ENCODE results near the gene TMPRSS9.

The TMPRSS9 gene

GRCh38 chr19:2431318-2432055 is 71.4 kb downstream of the TMPRSS9 start:
- peaks cover 21% of the 10 kb centered on the region for H3K79me2 ChIP-seq (ENCODE audit: low read length)
- peaks cover 4% of the 10 kb centered on the region for H4K20me1 ChIP-seq (ENCODE audit: insufficient read depth, low read length)
- no peak overlapping the region for H3K4me3 ChIP-seq (ENCODE audit: low read length)
- TF ChIP-seq EZH2phosphoT487 (IDR thresholded peaks at IDR 0.05; ENCODE audit: low read depth): no peak
- TF ChIP-seq, protein P1, sequence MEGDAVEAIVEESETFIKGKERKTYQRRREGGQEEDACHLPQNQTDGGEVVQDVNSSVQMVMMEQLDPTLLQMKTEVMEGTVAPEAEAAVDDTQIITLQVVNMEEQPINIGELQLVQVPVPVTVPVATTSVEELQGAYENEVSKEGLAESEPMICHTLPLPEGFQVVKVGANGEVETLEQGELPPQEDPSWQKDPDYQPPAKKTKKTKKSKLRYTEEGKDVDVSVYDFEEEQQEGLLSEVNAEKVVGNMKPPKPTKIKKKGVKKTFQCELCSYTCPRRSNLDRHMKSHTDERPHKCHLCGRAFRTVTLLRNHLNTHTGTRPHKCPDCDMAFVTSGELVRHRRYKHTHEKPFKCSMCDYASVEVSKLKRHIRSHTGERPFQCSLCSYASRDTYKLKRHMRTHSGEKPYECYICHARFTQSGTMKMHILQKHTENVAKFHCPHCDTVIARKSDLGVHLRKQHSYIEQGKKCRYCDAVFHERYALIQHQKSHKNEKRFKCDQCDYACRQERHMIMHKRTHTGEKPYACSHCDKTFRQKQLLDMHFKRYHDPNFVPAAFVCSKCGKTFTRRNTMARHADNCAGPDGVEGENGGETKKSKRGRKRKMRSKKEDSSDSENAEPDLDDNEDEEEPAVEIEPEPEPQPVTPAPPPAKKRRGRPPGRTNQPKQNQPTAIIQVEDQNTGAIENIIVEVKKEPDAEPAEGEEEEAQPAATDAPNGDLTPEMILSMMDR (IDR thresholded peaks at IDR 0.05; ENCODE audit: low read depth, low read length): no peak
- H3K9me3 ChIP-seq (ENCODE audit: insufficient read depth, low read length): no peaks in the 10 kb centered on the region
- no peak overlapping the region for H3K27ac ChIP-seq (ENCODE audit: low read length)
- no peak overlapping the region for H3K9ac ChIP-seq (ENCODE audit: low read length)
- peaks cover 50% of the 10 kb centered on the region for H3K36me3 ChIP-seq (replicated peaks; ENCODE audit: low read depth, low read length)
- H3K27me3 ChIP-seq (ENCODE audit: low read depth, low read length): no peaks in the 10 kb centered on the region
- peaks cover 5% of the 10 kb centered on the region for H3K4me1 ChIP-seq (ENCODE audit: low read length)
- no peak overlapping the region for H2AFZ ChIP-seq (ENCODE audit: low read depth, low read length)
- no peak overlapping the region for H3K4me2 ChIP-seq (ENCODE audit: low read length)

- peaks cover 55% of the 10 kb centered on the region for H3K36me3 ChIP-seq (replicated peaks; ENCODE audit: low read depth, low read length)
- no peak overlapping the region for H2AFZ ChIP-seq (ENCODE audit: low read depth, low read length)
- H3K79me2 ChIP-seq (ENCODE audit: low read length): peaks cover 20% of the 10 kb centered on the region
- no peak for TF ChIP-seq EZH2phosphoT487 (IDR thresholded peaks at IDR 0.05; ENCODE audit: low read depth)
- TF ChIP-seq, protein P1 (IDR thresholded peaks at IDR 0.05; ENCODE audit: low read depth, low read length): no peak
- peaks cover 5% of the 10 kb centered on the region; the same call in 1 of the 2 replicates for H3K4me1 ChIP-seq (ENCODE audit: low read length)
- H3K4me2 ChIP-seq (ENCODE audit: low read length): no peak overlapping the region
- H3K27me3 ChIP-seq (ENCODE audit: low read depth, low read length): no peaks in the 10 kb centered on the region
- peaks cover 7% of the 10 kb centered on the region for H4K20me1 ChIP-seq (ENCODE audit: insufficient read depth, low read length)
- H3K27ac ChIP-seq (ENCODE audit: low read length): no peak overlapping the region
- no peaks in the 10 kb centered on the region for H3K9me3 ChIP-seq (ENCODE audit: insufficient read depth, low read length)
- no peak overlapping the region for H3K4me3 ChIP-seq (ENCODE audit: low read length)
- H3K9ac ChIP-seq (ENCODE audit: low read length): no peak overlapping the region
Observed at GRCh38 chr19:2432131-2432848, 72.2 kb downstream of the TMPRSS9 start.

DNA sequence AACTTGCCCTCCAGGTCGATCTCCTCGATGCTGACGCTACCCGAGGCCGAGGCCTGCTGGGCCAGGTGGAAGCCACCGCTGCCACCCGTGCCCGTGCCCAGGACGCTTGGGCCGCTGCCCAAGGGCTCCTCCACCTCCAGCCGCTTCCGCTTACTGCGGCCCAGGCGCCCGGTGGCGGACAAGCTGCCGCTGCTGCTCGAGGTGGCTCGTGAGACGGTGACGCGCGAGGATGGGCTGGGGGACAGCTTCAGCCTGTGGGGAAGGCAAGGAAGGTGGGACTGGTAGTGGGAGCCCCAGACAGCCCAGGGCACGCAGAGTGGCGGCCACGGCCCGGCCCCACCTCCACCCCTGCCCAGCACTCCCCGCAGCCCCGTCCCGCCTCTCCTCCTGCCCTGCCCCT is 73.8 kb downstream of the TMPRSS9 start:
- TF ChIP-seq, protein P1 (IDR thresholded peaks at IDR 0.05; ENCODE audit: low read depth, low read length): no peak
- TF ChIP-seq EZH2phosphoT487 (IDR thresholded peaks at IDR 0.05; ENCODE audit: low read depth): no peak
- no peak overlapping the region for H3K4me2 ChIP-seq (ENCODE audit: low read length)

GRCh38 chr19:2434267-2434666 is 74.2 kb downstream of the TMPRSS9 start:
- H3K9me3 ChIP-seq (ENCODE audit: insufficient read depth, low read length): no peaks in the 10 kb centered on the region
- peaks cover 67% of the 10 kb centered on the region for H3K36me3 ChIP-seq (replicated peaks; ENCODE audit: low read depth, low read length)
- no peak for TF ChIP-seq EZH2phosphoT487 (IDR thresholded peaks at IDR 0.05; ENCODE audit: low read depth)
- TF ChIP-seq, protein P1 (IDR thresholded peaks at IDR 0.05; ENCODE audit: low read depth, low read length): no peak
- no peak overlapping the region for H3K4me3 ChIP-seq (ENCODE audit: low read length)
- H3K9ac ChIP-seq (ENCODE audit: low read length): no peak overlapping the region
- H4K20me1 ChIP-seq (ENCODE audit: insufficient read depth, low read length): peaks cover 19% of the 10 kb centered on the region
- H2AFZ ChIP-seq (ENCODE audit: low read depth, low read length): no peak overlapping the region
- H3K27ac ChIP-seq (ENCODE audit: low read length): no peak overlapping the region
- H3K27me3 ChIP-seq (ENCODE audit: low read depth, low read length): no peaks in the 10 kb centered on the region
- no peaks in the 10 kb centered on the region for H3K4me1 ChIP-seq (ENCODE audit: low read length)
- H3K79me2 ChIP-seq (ENCODE audit: low read length): peaks cover 38% of the 10 kb centered on the region
- H3K4me2 ChIP-seq (ENCODE audit: low read length): no peak overlapping the region

More for the DNA sequence above, 73.8 kb downstream of the TMPRSS9 start:
- H3K36me3 ChIP-seq (replicated peaks; ENCODE audit: low read depth, low read length): peaks cover 67% of the 10 kb centered on the region
- no peak overlapping the region for H2AFZ ChIP-seq (ENCODE audit: low read depth, low read length)
- H3K79me2 ChIP-seq (ENCODE audit: low read length): peaks cover 34% of the 10 kb centered on the region
- peaks cover 16% of the 10 kb centered on the region for H4K20me1 ChIP-seq (ENCODE audit: insufficient read depth, low read length)
- no peak overlapping the region for H3K4me3 ChIP-seq (ENCODE audit: low read length)
- H3K27me3 ChIP-seq (ENCODE audit: low read depth, low read length): no peaks in the 10 kb centered on the region
- no peak overlapping the region for H3K9ac ChIP-seq (ENCODE audit: low read length)
- no peak overlapping the region for H3K27ac ChIP-seq (ENCODE audit: low read length)
- no peaks in the 10 kb centered on the region for H3K4me1 ChIP-seq (ENCODE audit: low read length)
- no peaks in the 10 kb centered on the region for H3K9me3 ChIP-seq (ENCODE audit: insufficient read depth, low read length)

All from OCI-LY3 (cell line).